Measurements from ENCODE around the gene VIT. TPM values are rescaled to one million over a fixed set of nuclear protein-coding genes. Genes with fewer than 3 reads are reported as not detected.

VIT gene
- total and polyA plus RNA-seq, 2 donors (not counting 1 experiment from before 2014, with no cell fraction given) = 0.17 to 0.62 TPM

- no peak overlapping the region for H3K4me3 ChIP-seq (replicated peaks in 1 of 4; ENCODE audit: control extremely low read depth in 1 of 4, insufficient read depth in 1 of 4, low read depth in 3 of 4, low read length in 4 of 4)
- no peaks in the 10 kb centered on the region for H3K4me1 ChIP-seq (ENCODE audit: control insufficient read depth, extremely low read depth, insufficient read depth, low read length)
- no peak overlapping the region for H2AFZ ChIP-seq (ENCODE audit: low read length)
- H3K36me3 ChIP-seq (ENCODE audit: control insufficient read depth, insufficient read depth, low read length) = no peaks in the 10 kb centered on the region
- no peak overlapping the region for H3K27ac ChIP-seq (ENCODE audit: insufficient read depth, low read length)
- no peak for DNase-seq (ENCODE audit: low read depth in 2 of 2)
- TF ChIP-seq EZH2 (IDR thresholded peaks at IDR 0.05; ENCODE audit: low read length, missing control alignments) = no peak
- no peak for TF ChIP-seq CTCF (conservative IDR thresholded peaks at IDR 0.05 in 1 of 2, IDR thresholded peaks at IDR 0.05 in 1 of 2; ENCODE audit: low read depth in 1 of 2, low read length in 2 of 2)
- H4K20me1 ChIP-seq (ENCODE audit: control insufficient read depth, extremely low read depth, insufficient read depth, low read length) = no peaks in the 10 kb centered on the region
- H3K4me2 ChIP-seq (ENCODE audit: extremely low read depth, insufficient read depth, low read length) = no peak overlapping the region
- H3K9me3 ChIP-seq (ENCODE audit: control insufficient read depth, insufficient read depth, low read depth, low read length) = no peaks in the 10 kb centered on the region
- H3K9ac ChIP-seq (ENCODE audit: insufficient read depth, low read length) = no peak overlapping the region
- H3K79me2 ChIP-seq (ENCODE audit: control insufficient read depth, insufficient read depth, low read length) = no peaks in the 10 kb centered on the region
- H3K27me3 ChIP-seq (ENCODE audit: control insufficient read depth, insufficient read depth, low read length) = no peaks in the 10 kb centered on the region
Observed at GRCh38 chr2:36831185-36831584, 134.7 kb downstream of the VIT start.

- Histone ChIP-seq H3K4me1 (ENCODE audit: control insufficient read depth, extremely low read depth, insufficient read depth, low read length) (no peaks in the 10 kb centered on the region), H2AFZ (ENCODE audit: low read length) (no peak overlapping the region), H3K27me3 (ENCODE audit: control insufficient read depth, insufficient read depth, low read length) (no peaks in the 10 kb centered on the region), H3K4me3 (replicated peaks in 1 of 4; ENCODE audit: control extremely low read depth in 1 of 4, insufficient read depth in 1 of 4, low read depth in 3 of 4, low read length in 4 of 4) (no peak overlapping the region), H3K79me2 (ENCODE audit: control insufficient read depth, insufficient read depth, low read length) (no peaks in the 10 kb centered on the region), H3K27ac (ENCODE audit: insufficient read depth, low read length) (no peak overlapping the region), H3K4me2 (ENCODE audit: extremely low read depth, insufficient read depth, low read length) (no peak overlapping the region), H4K20me1 (ENCODE audit: control insufficient read depth, extremely low read depth, insufficient read depth, low read length) (no peaks in the 10 kb centered on the region), H3K9me3 (ENCODE audit: control insufficient read depth, insufficient read depth, low read depth, low read length) (no peaks in the 10 kb centered on the region), H3K36me3 (ENCODE audit: control insufficient read depth, insufficient read depth, low read length) (no peaks in the 10 kb centered on the region), H3K9ac (ENCODE audit: insufficient read depth, low read length) (no peak overlapping the region)
- DNase-seq (ENCODE audit: low read depth in 2 of 2) = no peak
- no peak for TF ChIP-seq CTCF (conservative IDR thresholded peaks at IDR 0.05 in 1 of 2, IDR thresholded peaks at IDR 0.05 in 1 of 2; ENCODE audit: low read depth in 1 of 2, low read length in 2 of 2)
Observed at GRCh38 chr2:36834203-36834602, 137.7 kb downstream of the VIT start.

- no peak overlapping the region for H3K27ac ChIP-seq (ENCODE audit: insufficient read depth, low read length)
- TF ChIP-seq CTCF (conservative IDR thresholded peaks at IDR 0.05 in 1 of 2, IDR thresholded peaks at IDR 0.05 in 1 of 2; ENCODE audit: low read depth in 1 of 2, low read length in 2 of 2) = no peak
- no peak for TF ChIP-seq EZH2 (IDR thresholded peaks at IDR 0.05; ENCODE audit: low read length, missing control alignments)
- no peaks in the 10 kb centered on the region for H3K27me3 ChIP-seq (ENCODE audit: control insufficient read depth, insufficient read depth, low read length)
- no peaks in the 10 kb centered on the region for H4K20me1 ChIP-seq (ENCODE audit: control insufficient read depth, extremely low read depth, insufficient read depth, low read length)
- DNase-seq (ENCODE audit: low read depth in 2 of 2) = no peak
- H3K79me2 ChIP-seq (ENCODE audit: control insufficient read depth, insufficient read depth, low read length) = no peaks in the 10 kb centered on the region
- H3K36me3 ChIP-seq (ENCODE audit: control insufficient read depth, insufficient read depth, low read length) = no peaks in the 10 kb centered on the region
- H3K4me2 ChIP-seq (ENCODE audit: extremely low read depth, insufficient read depth, low read length) = no peak overlapping the region
- H3K9ac ChIP-seq (ENCODE audit: insufficient read depth, low read length) = no peak overlapping the region
- H2AFZ ChIP-seq (ENCODE audit: low read length) = no peak overlapping the region
- no peaks in the 10 kb centered on the region for H3K4me1 ChIP-seq (ENCODE audit: control insufficient read depth, extremely low read depth, insufficient read depth, low read length)
- no peaks in the 10 kb centered on the region for H3K9me3 ChIP-seq (ENCODE audit: control insufficient read depth, insufficient read depth, low read depth, low read length)
- H3K4me3 ChIP-seq (replicated peaks in 1 of 4; ENCODE audit: control extremely low read depth in 1 of 4, insufficient read depth in 1 of 4, low read depth in 3 of 4, low read length in 4 of 4) = no peak overlapping the region
Observed at GRCh38 chr2:36834731-36835524, 138.4 kb downstream of the VIT start.
